DOHH2 (cell line): ENCODE measurements around the gene KDM5A.

Source experiments
- CTCF ChIP-seq: fragments of 200-600 bp; sonication (generic); IDR thresholded peaks from one replicate; pipeline ENCODE4 v1.5.1; 2014; ENCODE audit warnings: antibody characterized with exemption, mild to moderate bottlenecking, low read depth, low read length; ENCODE audit not compliant: poor library complexity, severe bottlenecking
- EZH2phosphoT487 ChIP-seq: fragments of 200-600 bp; sonication (generic); IDR thresholded peaks from 2 replicates; pipeline ENCODE4 v1.6.1; 2017; ENCODE audit warnings: borderline replicate concordance, mild to moderate bottlenecking, antibody characterized with exemption, low read length, moderate library complexity, mixed read lengths

DNA sequence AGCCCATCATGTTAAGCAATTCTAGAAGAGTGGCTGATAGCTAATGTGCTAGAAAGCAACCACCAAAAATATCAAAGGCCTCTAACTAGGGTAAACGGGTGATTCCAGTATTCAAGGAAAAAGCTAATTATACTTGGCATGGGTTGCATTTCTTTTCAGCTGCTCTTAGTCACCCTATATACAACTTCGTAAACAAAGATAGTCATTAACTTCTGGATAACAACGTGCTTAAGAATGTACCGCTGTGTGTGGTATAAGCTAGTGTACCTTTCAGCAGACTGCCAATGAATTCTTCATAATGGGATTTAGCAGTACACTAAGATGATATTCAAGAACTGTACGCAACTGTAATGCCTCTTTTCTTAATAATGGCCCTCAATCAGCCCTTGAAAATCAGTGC is 84.3 kb downstream of the KDM5A start:
- no peak for TF ChIP-seq CTCF
- TF ChIP-seq EZH2phosphoT487: no peak
